OCI-LY7 (cell line): Measurements from ENCODE around the gene SPPL2A. TPM values are rescaled to one million over a fixed set of nuclear protein-coding genes. Genes with fewer than 3 reads are reported as not detected.
"Not testable (repeated sequence)": the region's sequence is repeated elsewhere in the genome, so short reads cannot be mapped to it uniquely, and the experiment has no call there.

Experiments used
- BruUV-seq: library from RNA; stranded (reverse); fragments of 400-500 nt; replicated peaks from 2 replicates; lab custom pipeline; 2021; lab: Mats Ljungman, UMichigan
- CTCF ChIA-PET: fragments of 300-600 bp; sonication (Branson Sonifier 250); formaldehyde crosslinking; loops from one replicate; lab custom pipeline; 2022; ENCODE audit warnings: antibody characterized with exemption; ENCODE audit not compliant: unreplicated experiment; lab: Charles Lee
- POLR2A ChIA-PET: fragments of 300-600 bp; sonication (Branson Sonifier 250); formaldehyde crosslinking; loops from one replicate; lab custom pipeline; 2022; ENCODE audit warnings: antibody characterized with exemption; lab: Charles Lee
- DNase-seq: peaks from one replicate; pipeline ENCODE4 v3.0.0-alpha.2; 2015; ENCODE audit warnings: low spot score
- H2AFZ ChIP-seq: fragments of 200-600 bp; sonication (generic), shearing (Covaris generic); 2 replicates; pipeline ENCODE4 v1.6.1; 2014; ENCODE audit warnings: mild to moderate bottlenecking, antibody characterized with exemption, low read length, moderate library complexity
- H3K27ac ChIP-seq: fragments of 200-600 bp; sonication (generic); 2 replicates; pipeline ENCODE4 v1.5.1; 2014; ENCODE audit warnings: mixed run types, low read depth, mild to moderate bottlenecking, moderate library complexity, low read length, inconsistent platforms; ENCODE audit not compliant: poor library complexity, severe bottlenecking
- H3K36me3 ChIP-seq: fragments of 200-600 bp; sonication (generic); 2 replicates; pipeline ENCODE4 v1.6.1; 2014; ENCODE audit warnings: mild to moderate bottlenecking, antibody characterized with exemption, low read length, moderate library complexity, mixed read lengths; ENCODE audit not compliant: insufficient read depth
- H3K4me1 ChIP-seq: fragments of 200-600 bp; sonication (generic); 2 replicates; pipeline ENCODE4 v1.5.1; 2014; ENCODE audit warnings: mild to moderate bottlenecking, low read length; ENCODE audit not compliant: insufficient read depth, poor library complexity, severe bottlenecking
- H3K4me2 ChIP-seq: fragments of 200-600 bp; sonication (generic); 2 replicates; pipeline ENCODE4 v1.6.1; 2014; ENCODE audit warnings: mild to moderate bottlenecking, low read length
- H3K4me3 ChIP-seq: fragments of 200-600 bp; sonication (generic); 2 replicates; pipeline ENCODE4 v1.5.1; 2014; ENCODE audit warnings: mild to moderate bottlenecking, low read depth, low read length; ENCODE audit not compliant: poor library complexity, severe bottlenecking
- H3K79me2 ChIP-seq: fragments of 200-600 bp; sonication (generic); 2 replicates; pipeline ENCODE4 v1.6.1; 2016; ENCODE audit warnings: low read depth, mild to moderate bottlenecking, low read length, moderate library complexity, mixed read lengths; ENCODE audit not compliant: insufficient read depth
- H3K9me2 ChIP-seq: fragments of 200-600 bp; sonication (generic); 2 replicates; pipeline ENCODE4 v1.6.1; 2016; ENCODE audit warnings: mild to moderate bottlenecking, low read length, mixed read lengths; ENCODE audit not compliant: insufficient read depth
- H3K9me3 ChIP-seq: fragments of 200-600 bp; sonication (generic); 2 replicates; pipeline ENCODE4 v1.6.1; 2014; ENCODE audit warnings: mild to moderate bottlenecking, mixed run types, low read length, mixed read lengths
- H4K20me1 ChIP-seq: fragments of 200-600 bp; sonication (generic); 2 replicates; pipeline ENCODE4 v1.6.1; 2014; ENCODE audit warnings: mild to moderate bottlenecking, antibody characterized with exemption, low read length, moderate library complexity, mixed read lengths; ENCODE audit not compliant: insufficient read depth
- EZH2phosphoT487 ChIP-seq: fragments of 200-600 bp; sonication (generic); IDR thresholded peaks from 2 replicates; pipeline ENCODE4 v1.6.1; 2018; ENCODE audit warnings: low read depth, borderline replicate concordance, mild to moderate bottlenecking, mixed run types, antibody characterized with exemption, low read length, moderate library complexity, mixed read lengths
- intact Hi-C: fragments of 100-400 bp; cut with micrococcal nuclease; formaldehyde crosslinking; loops from one replicate; pipeline ENCODE4 v1.10.0; 2022; ENCODE audit not compliant: unreplicated experiment
- total RNA-seq, 2 experiments: library from RNA; depleted of rRNA in 1 of 2; stranded (reverse); fragments of >200 nt in 1 of 2; shearing (Covaris generic) in 1 of 2; gene quantifications; 2 replicates each; pipeline ENCODE4 v1.2.3, GENCODE V29; 2014 to 2022
- TF ChIP-seq, protein P1 (sequence below): fragments of 200-600 bp; sonication (generic); conservative IDR thresholded peaks from 2 replicates; pipeline ENCODE4 v1.5.1; 2014; ENCODE audit warnings: mild to moderate bottlenecking, antibody characterized with exemption, low read length, moderate library complexity, mixed read lengths

Gene SPPL2A
- total RNA-seq, 2 experiments from 2014 or later: 24.6 to 41.6 TPM

DNA sequence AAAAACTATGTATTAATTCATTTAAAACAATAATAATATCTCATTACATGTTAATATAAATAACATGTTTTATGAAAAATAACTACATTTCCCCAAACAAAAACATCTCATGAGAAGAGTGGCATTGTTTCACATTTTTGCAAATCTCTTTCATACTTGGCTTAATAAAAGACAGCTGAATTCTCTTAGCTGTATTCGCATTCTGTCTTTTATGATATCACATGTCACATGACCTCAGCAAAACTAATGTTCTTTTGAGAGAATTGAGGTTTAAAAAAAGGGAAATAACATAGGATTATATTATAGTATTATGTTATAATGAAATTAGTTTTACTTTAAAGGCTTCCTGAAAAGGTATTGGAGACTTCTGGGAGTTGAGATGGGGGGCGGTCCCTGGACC lies 48.4 kb upstream of the SPPL2A start:
- BruUV-seq: no TSS peak
- Histone ChIP-seq H3K4me1 (no peaks in the 10 kb centered on the region), H3K9me3 (no peaks in the 10 kb centered on the region), H3K4me2 (no peak overlapping the region), H3K36me3 (no peaks in the 10 kb centered on the region), H3K79me2 (no peaks in the 10 kb centered on the region), H3K4me3 (no peak overlapping the region), H3K27ac (no peak overlapping the region), H4K20me1 (no peaks in the 10 kb centered on the region), H2AFZ (no peak overlapping the region), H3K9me2 (no peaks in the 10 kb centered on the region)
- CTCF ChIA-PET: no interaction called here
- intact Hi-C loops: no loop called here
- no peak for TF ChIP-seq EZH2phosphoT487
- TF ChIP-seq, protein P1, sequence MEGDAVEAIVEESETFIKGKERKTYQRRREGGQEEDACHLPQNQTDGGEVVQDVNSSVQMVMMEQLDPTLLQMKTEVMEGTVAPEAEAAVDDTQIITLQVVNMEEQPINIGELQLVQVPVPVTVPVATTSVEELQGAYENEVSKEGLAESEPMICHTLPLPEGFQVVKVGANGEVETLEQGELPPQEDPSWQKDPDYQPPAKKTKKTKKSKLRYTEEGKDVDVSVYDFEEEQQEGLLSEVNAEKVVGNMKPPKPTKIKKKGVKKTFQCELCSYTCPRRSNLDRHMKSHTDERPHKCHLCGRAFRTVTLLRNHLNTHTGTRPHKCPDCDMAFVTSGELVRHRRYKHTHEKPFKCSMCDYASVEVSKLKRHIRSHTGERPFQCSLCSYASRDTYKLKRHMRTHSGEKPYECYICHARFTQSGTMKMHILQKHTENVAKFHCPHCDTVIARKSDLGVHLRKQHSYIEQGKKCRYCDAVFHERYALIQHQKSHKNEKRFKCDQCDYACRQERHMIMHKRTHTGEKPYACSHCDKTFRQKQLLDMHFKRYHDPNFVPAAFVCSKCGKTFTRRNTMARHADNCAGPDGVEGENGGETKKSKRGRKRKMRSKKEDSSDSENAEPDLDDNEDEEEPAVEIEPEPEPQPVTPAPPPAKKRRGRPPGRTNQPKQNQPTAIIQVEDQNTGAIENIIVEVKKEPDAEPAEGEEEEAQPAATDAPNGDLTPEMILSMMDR: no peak
- no peak for DNase-seq
- POLR2A ChIA-PET: no interaction called here

DNA sequence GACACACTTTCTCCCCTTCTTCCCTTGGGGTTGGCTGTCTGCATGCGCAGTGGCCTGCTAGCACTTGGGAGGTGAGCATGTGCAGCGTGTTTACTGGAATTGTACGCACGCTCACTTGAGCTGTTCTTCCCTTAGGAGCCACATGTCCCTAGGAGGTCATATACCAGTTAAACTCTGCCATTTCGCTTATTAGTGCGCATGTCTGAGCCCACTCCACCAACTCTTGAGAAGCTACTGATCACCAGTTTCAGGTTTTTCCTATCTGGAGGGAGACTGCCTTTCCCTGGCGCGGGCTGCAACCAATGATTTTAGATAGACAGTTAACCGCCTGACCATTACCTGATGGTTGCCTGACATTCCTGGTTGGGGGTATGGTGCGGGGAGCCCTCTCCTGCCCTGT lies 47.6 kb upstream of the SPPL2A start:
- Histone ChIP-seq H3K4me1 (no peaks in the 10 kb centered on the region), H2AFZ (no peak overlapping the region), H3K36me3 (no peaks in the 10 kb centered on the region), H3K4me2 (no peak overlapping the region), H3K4me3 (no peak overlapping the region), H4K20me1 (no peaks in the 10 kb centered on the region), H3K9me2 (no peaks in the 10 kb centered on the region), H3K27ac (no peak overlapping the region), H3K9me3 (no peaks in the 10 kb centered on the region), H3K79me2 (no peaks in the 10 kb centered on the region)
- intact Hi-C loops: no loop called here
- ChIA-PET CTCF (no interaction called here), POLR2A (no interaction called here)
- DNase-seq: no peak
- TF ChIP-seq, protein P1: no peak
- no TSS peak for BruUV-seq

DNA sequence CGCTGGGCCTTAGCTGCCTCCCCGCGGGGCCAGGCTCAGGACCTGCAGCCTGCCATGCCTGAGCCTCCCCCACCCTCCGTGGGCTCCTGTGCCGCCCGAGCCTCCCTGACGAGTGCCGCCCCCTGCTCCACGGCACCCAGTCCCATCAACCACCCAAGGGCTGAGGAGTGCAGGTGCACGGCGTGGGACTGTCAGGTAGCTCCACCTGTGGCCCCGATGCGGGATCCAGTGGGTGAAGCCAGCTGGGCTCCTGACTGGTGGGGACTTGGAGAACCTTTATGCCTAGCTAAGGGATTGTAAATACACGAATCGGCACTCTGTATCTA lies 46.6 kb upstream of the SPPL2A start:
- POLR2A ChIA-PET, H4K20me1 ChIP-seq, H3K4me2 ChIP-seq, H3K27ac ChIP-seq, DNase-seq, H2AFZ ChIP-seq, H3K4me1 ChIP-seq, H3K9me2 ChIP-seq, CTCF ChIA-PET, BruUV-seq, H3K9me3 ChIP-seq, intact Hi-C loops, H3K79me2 ChIP-seq, H3K36me3 ChIP-seq, H3K4me3 ChIP-seq: not testable (repeated sequence)

DNA sequence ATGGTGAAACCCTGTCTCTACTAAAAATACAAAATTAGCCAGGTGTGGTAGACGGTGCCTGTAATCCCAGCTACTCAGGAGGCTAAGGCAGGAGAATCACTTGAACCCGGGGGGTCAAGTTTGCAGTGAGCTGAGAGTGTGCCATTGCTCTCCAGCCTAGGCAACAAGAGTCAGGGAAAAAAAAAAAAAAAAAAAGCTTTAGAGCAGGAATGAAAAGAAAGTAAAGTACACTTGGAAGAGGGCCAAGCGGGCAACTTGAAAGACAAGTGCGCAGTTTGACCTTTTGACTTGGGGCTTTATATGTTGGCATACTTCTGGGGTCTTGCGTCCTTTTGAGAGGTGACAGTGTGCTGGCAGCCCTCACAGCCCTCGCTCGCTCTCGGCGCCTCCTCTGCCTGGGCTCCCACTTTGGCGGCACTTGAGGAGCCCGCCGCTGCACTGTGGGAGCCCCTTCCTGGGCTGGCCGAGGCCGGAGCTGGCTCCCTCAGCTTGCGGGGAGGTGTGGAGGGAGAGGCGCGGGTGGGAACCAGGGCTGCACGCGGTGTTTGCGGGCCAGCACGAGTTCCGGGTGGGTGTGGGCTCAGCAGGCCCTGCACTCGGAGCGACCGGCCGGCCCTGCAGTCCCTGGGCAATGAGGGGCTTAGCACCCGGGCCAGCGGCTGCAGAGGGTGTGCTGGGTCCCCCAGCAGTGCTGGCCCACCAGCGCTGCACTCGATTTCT lies 46.1 kb upstream of the SPPL2A start:
- H3K4me3 ChIP-seq, CTCF ChIA-PET, H3K36me3 ChIP-seq, intact Hi-C loops, DNase-seq, BruUV-seq, H3K4me1 ChIP-seq, H3K27ac ChIP-seq, H3K9me3 ChIP-seq, H3K9me2 ChIP-seq, H3K79me2 ChIP-seq, H3K4me2 ChIP-seq, H4K20me1 ChIP-seq, H2AFZ ChIP-seq: not testable (repeated sequence)
- POLR2A ChIA-PET: interaction anchor here (0.6 kb wide), 2 partner anchors 11 to 322 kb away, joined by 3 read pairs; no protein-coding TSS in a partner anchor
